ENCODE results near the gene YIPF5.

YIPF5 gene

DNA sequence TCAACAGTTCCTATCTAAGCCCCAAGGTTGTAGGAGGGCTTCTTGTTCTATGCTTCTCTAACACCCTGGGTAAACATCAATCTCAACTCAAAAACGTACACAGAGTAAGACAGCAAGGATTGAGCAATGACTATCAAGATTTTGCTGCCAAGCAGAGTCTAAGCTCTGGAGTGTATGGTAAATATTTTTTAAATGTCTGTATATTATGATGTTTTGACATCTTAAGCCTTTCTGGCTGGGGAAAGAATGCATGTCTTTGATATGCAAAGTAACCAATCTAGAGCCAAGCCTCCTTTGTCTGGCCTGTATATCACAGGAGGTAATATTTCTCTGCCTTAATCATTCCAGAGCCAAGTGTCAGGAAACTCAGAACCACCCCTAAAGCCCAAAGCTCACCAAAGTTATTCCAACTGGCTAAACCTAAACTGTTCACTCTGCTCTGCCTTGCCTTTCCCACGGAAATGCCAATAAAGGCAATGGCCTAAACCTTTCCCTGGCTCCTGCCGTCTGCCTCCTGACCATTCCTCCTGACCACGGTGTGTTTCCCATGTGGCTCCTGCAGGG, 45.2 kb downstream of the YIPF5 start:
- no peak for DNase-seq (ENCODE audit: low spot score)

DNA sequence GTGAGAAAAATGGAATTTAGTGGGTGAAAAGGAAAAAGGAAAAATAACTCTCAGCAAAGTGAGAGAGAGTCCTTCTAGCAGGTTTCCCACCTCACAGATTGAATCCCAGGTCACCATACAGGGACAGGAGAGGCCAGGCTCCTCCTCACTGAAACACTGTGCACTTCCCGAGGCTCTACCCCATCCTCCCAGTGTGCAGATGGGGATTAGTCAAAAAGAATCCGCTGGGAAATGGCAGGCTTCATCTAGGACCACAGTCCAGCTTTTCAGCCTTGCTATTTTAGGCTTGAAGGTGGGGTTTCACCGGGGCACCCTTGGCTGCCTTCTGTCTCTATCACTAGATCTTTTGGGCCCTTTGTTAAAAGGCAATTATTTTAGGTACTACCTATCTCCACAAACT, 47.8 kb downstream of the YIPF5 start:
- DNase-seq (ENCODE audit: low spot score) = no peak

DNA sequence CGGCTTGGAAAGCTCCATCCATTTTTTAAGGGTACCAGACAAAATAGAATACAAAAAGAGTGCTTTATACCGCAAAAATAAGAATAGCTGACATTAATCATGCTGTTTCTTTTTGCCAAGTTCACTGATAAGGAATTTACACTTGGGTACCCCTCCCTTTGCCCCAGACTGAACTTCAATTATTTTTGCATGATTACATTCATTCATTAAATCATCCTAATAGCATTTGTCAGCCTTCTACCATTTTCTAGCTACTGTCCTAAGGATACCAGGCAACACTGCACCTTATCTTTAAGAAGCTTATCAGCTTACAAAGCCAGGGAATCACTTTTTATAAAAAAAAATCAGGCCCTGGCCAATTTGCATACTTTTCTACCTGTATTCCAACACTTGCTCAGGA, 48.4 kb downstream of the YIPF5 start:
- DNase-seq (ENCODE audit: low spot score) = no peak

DNA sequence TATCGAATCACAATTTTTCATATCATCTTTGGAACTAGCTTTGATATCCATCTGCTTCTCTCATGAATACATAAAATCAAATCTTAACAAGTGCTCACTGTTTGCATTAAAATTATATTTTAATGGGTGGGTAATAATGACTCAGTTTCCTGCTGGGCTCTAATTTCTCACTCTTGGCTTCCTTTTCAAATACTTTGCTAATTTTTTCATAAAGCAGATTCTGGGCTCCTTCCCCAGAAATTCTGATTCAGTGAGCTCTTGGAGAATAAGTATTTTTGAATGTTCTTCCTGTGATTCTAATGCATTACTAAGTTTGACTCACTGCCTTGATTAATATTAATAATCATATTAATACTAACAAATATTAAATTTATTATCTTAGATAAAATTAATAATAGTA, 48.9 kb downstream of the YIPF5 start:
- no peak for DNase-seq (ENCODE audit: low spot score)

DNA sequence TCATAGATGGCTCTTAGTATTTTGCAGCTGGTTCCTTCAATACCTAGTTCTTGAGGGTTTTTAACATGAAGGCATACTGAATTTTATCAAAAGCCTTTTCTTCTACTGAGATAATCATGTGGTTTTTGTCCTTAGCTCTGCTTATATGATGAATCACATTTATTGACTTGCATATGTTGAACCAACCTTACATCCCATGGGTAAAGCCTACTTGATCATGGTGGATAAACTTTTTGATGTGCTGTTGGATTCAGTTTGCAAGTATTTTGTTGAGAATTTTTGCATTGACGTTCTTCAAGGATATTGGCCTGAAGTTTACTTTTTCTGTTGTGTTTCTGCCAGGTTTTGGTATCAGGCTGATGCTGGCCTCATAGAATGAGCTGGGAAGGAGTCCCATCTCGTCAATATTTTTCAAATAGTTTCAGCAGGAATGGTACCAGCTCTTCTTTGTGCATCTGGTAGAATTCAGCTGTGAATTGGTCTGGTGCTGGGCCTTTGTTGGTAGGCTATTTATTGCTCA, 49.7 kb downstream of the YIPF5 start:
- no peak for DNase-seq (ENCODE audit: low spot score)

DNA sequence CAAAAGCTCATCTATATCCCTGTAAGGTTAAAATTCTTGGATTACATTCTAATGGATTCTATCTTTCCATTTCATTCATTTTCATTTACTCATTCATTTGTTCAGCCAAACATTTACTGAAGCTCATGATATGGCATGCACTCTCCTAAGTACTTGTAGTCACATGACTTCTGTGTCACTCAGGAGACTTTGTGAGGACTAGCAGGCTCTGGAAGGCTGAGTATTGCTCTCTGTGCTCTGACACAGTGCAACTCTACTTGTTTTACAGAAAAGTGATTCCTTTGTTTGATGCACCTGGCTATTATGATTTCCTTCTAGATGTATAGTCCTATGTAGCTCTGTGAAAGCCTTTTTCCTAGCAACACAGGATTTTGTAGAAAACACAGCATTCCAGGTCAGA, 53.0 kb downstream of the YIPF5 start:
- no peak for DNase-seq (ENCODE audit: low spot score)

DNA sequence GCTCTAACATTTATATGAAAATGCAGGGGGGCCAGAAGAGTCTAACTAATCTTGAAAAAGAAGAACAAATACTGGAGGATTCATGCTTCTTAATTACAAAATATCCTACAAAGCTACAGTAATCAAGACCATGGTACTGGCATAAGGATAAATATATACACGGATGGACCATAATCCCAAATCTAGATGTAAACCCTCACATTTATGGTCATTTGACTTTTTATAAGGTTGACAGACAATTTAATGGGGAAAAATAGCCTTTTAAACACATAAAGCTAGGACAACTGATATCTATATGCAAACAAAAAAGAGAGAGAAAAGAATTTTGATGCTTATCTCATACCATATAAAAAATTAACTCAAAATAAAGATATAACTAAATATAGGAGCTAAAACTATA, 55.9 kb downstream of the YIPF5 start:
- DNase-seq (ENCODE audit: low spot score) = no peak

All from kidney tubule cell (primary cell).